ENCODE data around the gene LSP1. TPM values are rescaled to one million over a fixed set of nuclear protein-coding genes. Genes with fewer than 3 reads are reported as not detected.

Gene LSP1
- total and polyA plus RNA-seq, 2 of the 8 experiments (the other 6 are each of a cell fraction or from before 2014, with no cell fraction given): 0.03 TPM; not detected in 1

DNA sequence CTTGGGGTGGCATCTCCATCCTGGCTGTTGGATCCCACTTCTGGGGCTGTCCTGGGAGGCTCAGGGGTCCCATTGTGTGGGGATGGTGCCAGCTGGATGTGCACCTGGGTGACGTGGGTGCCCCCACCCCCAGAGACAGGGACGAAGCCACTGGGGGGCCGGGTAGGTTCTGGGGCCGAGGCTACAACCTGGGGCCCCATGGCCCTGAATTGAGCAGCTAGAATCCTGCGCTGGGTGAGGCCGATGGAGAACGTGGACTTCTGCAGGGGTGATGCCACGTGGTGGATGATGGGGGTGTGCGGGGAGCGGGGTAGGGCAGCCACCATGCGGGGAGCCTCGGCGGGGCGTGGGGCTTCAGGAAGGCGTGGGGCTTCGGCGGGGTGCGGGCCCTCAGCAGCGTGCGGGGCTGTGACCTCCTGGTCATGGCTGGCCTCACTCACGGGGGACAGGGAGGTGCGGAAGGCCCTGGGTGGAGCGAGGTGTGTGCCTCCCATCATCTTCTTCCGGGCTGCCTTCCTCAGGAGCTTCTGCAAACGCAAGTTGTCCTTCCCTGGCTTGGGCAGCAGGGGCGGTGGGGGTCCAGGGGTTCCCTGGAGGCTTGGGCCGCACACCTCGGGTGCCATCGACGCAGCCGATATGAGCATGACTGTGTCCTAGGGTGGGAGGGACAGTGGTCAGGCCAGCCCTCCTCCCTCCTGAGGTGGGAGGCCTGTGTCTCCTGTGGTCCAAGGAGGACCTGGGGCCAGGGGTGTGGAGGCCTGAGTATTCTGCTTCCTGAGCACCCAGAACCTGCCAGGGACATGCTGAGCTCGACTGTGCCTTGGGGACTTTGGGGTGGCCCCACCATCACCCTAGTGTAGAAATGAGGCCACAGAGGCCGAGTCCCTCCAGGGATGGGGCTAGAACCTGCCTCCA is 37.3 kb downstream of the LSP1 start:
- Histone ChIP-seq H4K91ac (replicated peaks; ENCODE audit: insufficient read length, low read length) (no peak overlapping the region), H2BK20ac (ENCODE audit: low read length) (no peak overlapping the region), H2BK12ac (ENCODE audit: low read depth, low read length) (no peak overlapping the region), H2BK15ac (ENCODE audit: low read length) (no peak overlapping the region), H3K27me3 (replicated peaks in 1 of 4; ENCODE audit: control insufficient read depth in 3 of 4, extremely low read depth in 1 of 4, insufficient read depth in 3 of 4, low read length in 3 of 4) (no peaks in the 10 kb centered on the region), H3K4me3 (ENCODE audit: extremely low read depth in 1 of 4, insufficient read depth in 2 of 4, low read depth in 3 of 4, low read length in 4 of 4) (no peak overlapping the region), H3K14ac (ENCODE audit: insufficient read length) (no peak overlapping the region), H3K18ac (ENCODE audit: extremely low read depth, low read length) (no peak overlapping the region), H3K79me1 (ENCODE audit: low read depth, low read length) (no peaks in the 10 kb centered on the region), H3K56ac (replicated peaks; ENCODE audit: insufficient read length, low read depth, low read length) (no peak overlapping the region), H2BK5ac (ENCODE audit: low read depth, low read length) (no peak overlapping the region), H3K4ac (replicated peaks; ENCODE audit: insufficient read length, low read depth, low read length) (no peak overlapping the region), H3K4me1 (replicated peaks in 1 of 4; ENCODE audit: control insufficient read depth in 3 of 4, insufficient read depth in 4 of 4, low read length in 3 of 4) (no peaks in the 10 kb centered on the region), H3K23me2 (ENCODE audit: low read depth, low read length) (peaks cover 23% of the 10 kb centered on the region; the same call in 1 of the 2 replicates), H2AK5ac (ENCODE audit: low read depth, low read length) (no peak overlapping the region), H3K9ac (replicated peaks in 1 of 4; ENCODE audit: extremely low read depth in 1 of 4, low read depth in 3 of 4, low read length in 3 of 4) (no peak overlapping the region), H3K36me3 (ENCODE audit: control insufficient read depth in 2 of 4, insufficient read depth in 4 of 4, low read length in 3 of 4) (no peaks in the 10 kb centered on the region), H4K8ac (ENCODE audit: extremely low read depth, insufficient read depth, low read length) (peak overlapping the region; percentile 83), H3K9me3 (ENCODE audit: insufficient read depth in 2 of 2, low read depth in 1 of 2, low read length in 1 of 2) (no peaks in the 10 kb centered on the region), H2AFZ (ENCODE audit: low read length) (no peak overlapping the region; the same call in 1 of the 2 replicates), H3K4me2 (ENCODE audit: insufficient read depth in 1 of 2, low read depth in 2 of 2, low read length in 2 of 2) (no peak overlapping the region), H3K23ac (ENCODE audit: insufficient read length) (no peak overlapping the region), H3K79me2 (ENCODE audit: control insufficient read depth in 1 of 2, insufficient read depth in 2 of 2, low read length in 2 of 2) (no peaks in the 10 kb centered on the region), H4K5ac (ENCODE audit: insufficient read length, low read depth, low read length) (no peak overlapping the region), H4K20me1 (replicated peaks in 1 of 2; ENCODE audit: control insufficient read depth in 1 of 2, insufficient read depth in 2 of 2, low read length in 2 of 2) (peaks cover 0 to 4% of the 10 kb centered on the region in 2 experiments), H3K27ac (ENCODE audit: low read depth, low read length) (no peak overlapping the region), H2BK120ac (replicated peaks; ENCODE audit: low read depth, low read length) (no peak overlapping the region)
- ChIA-PET CTCF (ENCODE audit: partially characterized antibody) (interaction anchor here (0.5 to 4.0 kb wide), 8 partner anchors 8 to 260 kb away, joined by 3 to 39 read pairs (median 16); partner anchors contain the start of gene TNNT3), POLR2A (ENCODE audit: partially characterized antibody) (no interaction called here)
- no peak for FAIRE-seq
- DNase-seq (ENCODE audit: low read depth in 1 of 2, low spot score in 2 of 2): no peak
- 87% methylated on average over 21 of the region's 33 CpGs; no CpG with 5 or more reads in 1 of the 2 experiments for WGBS, 2 experiments (ENCODE audit: extremely low coverage in 1 of 2, insufficient coverage in 1 of 2, insufficient read length in 1 of 2, insufficient replicate concordance in 2 of 2, low coverage in 1 of 2, low lambda C conversion rate in 2 of 2, missing lambda C conversion rate in 1 of 2)
- TF ChIP-seq, protein P1, sequence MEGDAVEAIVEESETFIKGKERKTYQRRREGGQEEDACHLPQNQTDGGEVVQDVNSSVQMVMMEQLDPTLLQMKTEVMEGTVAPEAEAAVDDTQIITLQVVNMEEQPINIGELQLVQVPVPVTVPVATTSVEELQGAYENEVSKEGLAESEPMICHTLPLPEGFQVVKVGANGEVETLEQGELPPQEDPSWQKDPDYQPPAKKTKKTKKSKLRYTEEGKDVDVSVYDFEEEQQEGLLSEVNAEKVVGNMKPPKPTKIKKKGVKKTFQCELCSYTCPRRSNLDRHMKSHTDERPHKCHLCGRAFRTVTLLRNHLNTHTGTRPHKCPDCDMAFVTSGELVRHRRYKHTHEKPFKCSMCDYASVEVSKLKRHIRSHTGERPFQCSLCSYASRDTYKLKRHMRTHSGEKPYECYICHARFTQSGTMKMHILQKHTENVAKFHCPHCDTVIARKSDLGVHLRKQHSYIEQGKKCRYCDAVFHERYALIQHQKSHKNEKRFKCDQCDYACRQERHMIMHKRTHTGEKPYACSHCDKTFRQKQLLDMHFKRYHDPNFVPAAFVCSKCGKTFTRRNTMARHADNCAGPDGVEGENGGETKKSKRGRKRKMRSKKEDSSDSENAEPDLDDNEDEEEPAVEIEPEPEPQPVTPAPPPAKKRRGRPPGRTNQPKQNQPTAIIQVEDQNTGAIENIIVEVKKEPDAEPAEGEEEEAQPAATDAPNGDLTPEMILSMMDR (IDR thresholded peaks at IDR 0.05; ENCODE audit: control extremely low read depth in 1 of 3, insufficient read depth in 1 of 3, low read depth in 1 of 3, low read length in 3 of 3): no peak
- TF ChIP-seq CBX8 (IDR thresholded peaks at IDR 0.05; ENCODE audit: borderline replicate concordance, low read depth, low read length) (no peak), TEAD4 (IDR thresholded peaks at IDR 0.05; ENCODE audit: low read depth, low read length) (no peak), RXRA (IDR thresholded peaks at IDR 0.05; ENCODE audit: insufficient read depth, low read depth, low read length) (no peak), JUN (IDR thresholded peaks at IDR 0.05; ENCODE audit: low read depth, low read length) (no peak), JUND (IDR thresholded peaks at IDR 0.05; ENCODE audit: low read length) (no peak), SAP30 (IDR thresholded peaks at IDR 0.05; ENCODE audit: insufficient read depth, insufficient replicate concordance, low read length) (no peak), CHD2 (IDR thresholded peaks at IDR 0.05; ENCODE audit: low read length) (no peak), POU5F1 (IDR thresholded peaks at IDR 0.05; ENCODE audit: low read depth, low read length) (no peak), KDM5A (IDR thresholded peaks at IDR 0.05; ENCODE audit: low read length) (no peak)

Data from H1 (cell line).